ENCODE measurements around the gene MRPL11. TPM values are rescaled to one million over a fixed set of nuclear protein-coding genes. Genes with fewer than 3 reads are reported as not detected.

The MRPL11 gene
- total RNA-seq, 2 experiments from 2014 or later: 17.7 to 21.0 TPM

DNA sequence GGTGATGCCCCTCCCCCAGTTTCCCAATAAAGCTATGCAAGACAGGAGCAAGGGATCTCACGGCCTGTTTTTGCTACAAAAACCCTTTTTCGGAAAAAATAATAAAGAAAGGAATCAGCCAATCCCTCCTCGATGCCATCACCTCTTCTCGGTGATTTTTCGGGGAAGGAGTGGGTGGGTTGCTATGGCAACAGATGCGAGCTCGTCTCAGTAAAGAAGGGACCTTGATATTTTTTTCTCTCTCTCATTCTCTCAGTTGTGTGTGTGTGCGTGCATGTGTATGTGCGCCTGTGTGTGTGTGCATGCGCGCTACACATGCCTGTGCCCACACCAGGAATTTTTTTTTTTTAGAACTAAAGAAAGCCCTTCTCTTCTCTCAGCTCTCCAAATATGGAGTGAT, 21.6 kb downstream of the MRPL11 start:
- Histone ChIP-seq H3K4me3 (ENCODE audit: low read length) (no peak overlapping the region), H3K9me3 (ENCODE audit: control insufficient read depth in 1 of 2, insufficient read depth in 1 of 2, low read length in 2 of 2) (peaks cover 0 to 29% of the 10 kb centered on the region in 2 experiments), H3K27me3 (ENCODE audit: control insufficient read depth in 1 of 2, insufficient read depth in 2 of 2, low read length in 2 of 2) (peaks cover 48 to 53% of the 10 kb centered on the region in 2 experiments), H3K27ac (ENCODE audit: low read depth in 1 of 2, low read length in 2 of 2) (no peak overlapping the region), H3K4me1 (ENCODE audit: insufficient read depth, low read length) (peaks cover 11% of the 10 kb centered on the region), H3K36me3 (ENCODE audit: insufficient read depth, low read length) (no peaks in the 10 kb centered on the region)
- Mint-ChIP-seq H3K27ac (no peak overlapping the region), H3K27me3 (peaks cover 81% of the 10 kb centered on the region), H3K4me1 (ENCODE audit: low read depth) (peaks cover 6% of the 10 kb centered on the region), H3K36me3 (ENCODE audit: low read depth) (no peaks in the 10 kb centered on the region), H3K4me3 (no peak overlapping the region), H3K9me3 (peaks cover 7% of the 10 kb centered on the region)
- POLR2A ChIA-PET: no interaction called here
- CTCF ChIA-PET: interaction anchor here (1.8 to 3.1 kb wide), 2 partner anchors 22 to 261 kb away, joined by 4 to 14 read pairs; partner anchors contain the start of gene MRPL11
- TF ChIP-seq, protein P1, sequence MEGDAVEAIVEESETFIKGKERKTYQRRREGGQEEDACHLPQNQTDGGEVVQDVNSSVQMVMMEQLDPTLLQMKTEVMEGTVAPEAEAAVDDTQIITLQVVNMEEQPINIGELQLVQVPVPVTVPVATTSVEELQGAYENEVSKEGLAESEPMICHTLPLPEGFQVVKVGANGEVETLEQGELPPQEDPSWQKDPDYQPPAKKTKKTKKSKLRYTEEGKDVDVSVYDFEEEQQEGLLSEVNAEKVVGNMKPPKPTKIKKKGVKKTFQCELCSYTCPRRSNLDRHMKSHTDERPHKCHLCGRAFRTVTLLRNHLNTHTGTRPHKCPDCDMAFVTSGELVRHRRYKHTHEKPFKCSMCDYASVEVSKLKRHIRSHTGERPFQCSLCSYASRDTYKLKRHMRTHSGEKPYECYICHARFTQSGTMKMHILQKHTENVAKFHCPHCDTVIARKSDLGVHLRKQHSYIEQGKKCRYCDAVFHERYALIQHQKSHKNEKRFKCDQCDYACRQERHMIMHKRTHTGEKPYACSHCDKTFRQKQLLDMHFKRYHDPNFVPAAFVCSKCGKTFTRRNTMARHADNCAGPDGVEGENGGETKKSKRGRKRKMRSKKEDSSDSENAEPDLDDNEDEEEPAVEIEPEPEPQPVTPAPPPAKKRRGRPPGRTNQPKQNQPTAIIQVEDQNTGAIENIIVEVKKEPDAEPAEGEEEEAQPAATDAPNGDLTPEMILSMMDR (IDR thresholded peaks at IDR 0.05): no peak
- intact Hi-C loops (cut with DNase I, micrococcal nuclease): no loop called here
- ATAC-seq (ENCODE audit: poor library complexity) (no peak), DNase-seq (no peak)

DNA sequence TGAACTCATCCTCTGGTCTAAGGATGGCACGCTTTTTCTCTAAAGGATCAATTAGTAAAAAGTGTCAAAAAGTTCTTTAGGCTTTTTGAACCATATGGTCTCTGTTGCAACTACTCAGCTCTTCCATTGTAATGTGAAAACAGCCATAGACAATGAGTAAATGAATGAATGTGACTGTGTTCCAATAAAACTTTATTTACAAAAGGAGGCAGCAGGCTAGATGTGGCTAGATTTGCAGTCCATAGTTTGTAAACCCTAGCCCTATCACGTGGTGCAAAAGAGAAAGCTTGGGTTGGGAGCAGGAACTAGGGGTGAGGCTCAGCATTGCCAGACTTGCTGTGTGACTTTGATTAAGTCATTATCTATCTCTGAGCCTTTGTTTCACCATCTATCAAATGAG, 23.2 kb downstream of the MRPL11 start:
- Histone ChIP-seq H3K27ac (ENCODE audit: low read depth in 1 of 2, low read length in 2 of 2) (no peak overlapping the region), H3K36me3 (ENCODE audit: insufficient read depth, low read length) (no peaks in the 10 kb centered on the region), H3K4me1 (ENCODE audit: insufficient read depth, low read length) (no peaks in the 10 kb centered on the region), H3K9me3 (ENCODE audit: control insufficient read depth in 1 of 2, insufficient read depth in 1 of 2, low read length in 2 of 2) (peaks cover 0 to 13% of the 10 kb centered on the region in 2 experiments), H3K27me3 (ENCODE audit: control insufficient read depth in 1 of 2, insufficient read depth in 2 of 2, low read length in 2 of 2) (peaks cover 51 to 53% of the 10 kb centered on the region in 2 experiments), H3K4me3 (ENCODE audit: low read length) (no peak overlapping the region)
- POLR2A ChIA-PET: no interaction called here
- Mint-ChIP-seq H3K36me3 (ENCODE audit: low read depth) (no peaks in the 10 kb centered on the region), H3K4me1 (ENCODE audit: low read depth) (peaks cover 6% of the 10 kb centered on the region), H3K9me3 (peaks cover 4% of the 10 kb centered on the region), H3K27ac (no peak overlapping the region), H3K4me3 (no peak overlapping the region), H3K27me3 (peaks cover 80% of the 10 kb centered on the region)
- ATAC-seq (ENCODE audit: poor library complexity): no peak
- intact Hi-C loops (cut with DNase I, micrococcal nuclease): no loop called here
- TF ChIP-seq, protein P1 (IDR thresholded peaks at IDR 0.05): no peak
- CTCF ChIA-PET: interaction anchor here (0.8 kb wide), 1 partner anchor 15 kb away, joined by 4 read pairs; no protein-coding TSS in a partner anchor
- no peak for DNase-seq

DNA sequence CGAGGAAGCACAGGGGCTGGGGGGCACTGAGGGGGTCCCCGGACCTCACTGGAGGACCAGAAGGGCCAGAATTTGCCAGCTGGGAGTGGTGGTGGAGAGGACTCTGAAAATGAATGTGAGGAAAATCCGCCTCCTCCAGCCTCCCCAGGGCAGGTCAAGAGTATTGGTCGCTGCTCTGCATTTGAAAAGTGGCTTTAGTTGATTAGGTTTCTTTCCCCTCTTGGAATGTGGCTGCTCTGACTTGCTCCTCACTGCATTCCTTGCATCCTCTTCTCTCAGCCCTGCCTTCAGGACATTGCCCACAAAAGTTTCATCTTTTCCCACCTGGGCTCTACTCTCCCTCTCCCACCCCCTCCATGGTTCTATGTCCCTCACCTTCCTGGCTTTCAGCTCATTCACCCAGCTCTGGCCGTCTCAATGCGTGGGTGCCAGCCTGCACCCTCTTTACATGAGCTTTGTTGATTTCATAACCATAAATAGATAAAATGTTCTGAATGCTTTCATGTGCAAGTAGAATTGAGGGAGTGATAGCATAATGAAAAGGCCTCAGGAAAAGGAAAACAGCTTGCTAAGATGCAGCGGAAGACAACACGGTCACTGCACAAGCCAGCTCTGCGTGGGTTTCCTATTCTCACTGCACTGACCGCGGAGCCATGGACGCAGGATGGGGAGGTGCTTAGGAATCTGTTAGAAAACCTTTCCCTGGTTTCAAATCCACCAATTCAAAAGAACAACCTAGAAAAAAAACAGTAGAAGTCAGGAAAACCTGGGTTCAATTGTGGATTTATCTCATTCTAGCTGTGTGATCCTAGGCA, 24.3 kb downstream of the MRPL11 start:
- Mint-ChIP-seq H3K4me1 (ENCODE audit: low read depth) (peaks cover 6% of the 10 kb centered on the region), H3K27ac (no peak overlapping the region), H3K4me3 (no peak overlapping the region), H3K36me3 (ENCODE audit: low read depth) (no peaks in the 10 kb centered on the region), H3K9me3 (peaks cover 4% of the 10 kb centered on the region), H3K27me3 (peaks cover 82% of the 10 kb centered on the region)
- H3K36me3 ChIP-seq (ENCODE audit: insufficient read depth, low read length): no peaks in the 10 kb centered on the region
- ChIA-PET POLR2A (no interaction called here), CTCF (interaction anchor here (1.5 kb wide), 1 partner anchor 64 kb away, joined by 3 read pairs; no protein-coding TSS in a partner anchor)
- H3K4me1 ChIP-seq (ENCODE audit: insufficient read depth, low read length): peaks cover 2% of the 10 kb centered on the region
- DNase-seq: no peak
- TF ChIP-seq, protein P1 (IDR thresholded peaks at IDR 0.05): no peak
- intact Hi-C loops (cut with DNase I, micrococcal nuclease): no loop called here
- peaks cover 43 to 55% of the 10 kb centered on the region in 2 experiments for H3K27me3 ChIP-seq (ENCODE audit: control insufficient read depth in 1 of 2, insufficient read depth in 2 of 2, low read length in 2 of 2)
- no peak overlapping the region for H3K4me3 ChIP-seq (ENCODE audit: low read length)
- H3K27ac ChIP-seq (ENCODE audit: low read depth in 1 of 2, low read length in 2 of 2): no peak overlapping the region
- ATAC-seq (ENCODE audit: poor library complexity): no peak
- peaks cover 0 to 10% of the 10 kb centered on the region in 2 experiments for H3K9me3 ChIP-seq (ENCODE audit: control insufficient read depth in 1 of 2, insufficient read depth in 1 of 2, low read length in 2 of 2)
